Large intestine (tissue), 3 donors: ENCODE results near the gene ARMC2. TPM values are rescaled to one million over a fixed set of nuclear protein-coding genes. Genes with fewer than 3 reads are reported as not detected.
A peak's percentile ranks its signal among the peaks of the same experiment; 100 is the strongest.

Experiments used
- DNase-seq, 2 donors: peaks; one replicate each; pipeline versions ENCODE4 v3.0.0 to v3.0.0-alpha.2; 2013
- H3K27ac ChIP-seq: one replicate; pipeline ENCODE4 v1.5.1; 2013; ENCODE audit warnings: low read length
- H3K27me3 ChIP-seq: 2 replicates; pipeline ENCODE4 v1.6.1; 2013; ENCODE audit warnings: low read length; ENCODE audit not compliant: control insufficient read depth, insufficient read depth
- H3K36me3 ChIP-seq: 2 replicates; pipeline ENCODE4 v1.6.1; 2013; ENCODE audit warnings: low read length; ENCODE audit not compliant: control insufficient read depth, insufficient read depth
- H3K4me1 ChIP-seq: one replicate; pipeline ENCODE4 v1.6.1; 2013; ENCODE audit warnings: low read length; ENCODE audit not compliant: control insufficient read depth, insufficient read depth
- H3K4me3 ChIP-seq: one replicate; pipeline ENCODE4 v1.5.1; 2013; ENCODE audit warnings: low read length
- H3K9me3 ChIP-seq: one replicate; pipeline ENCODE4 v1.6.1; 2013; ENCODE audit warnings: mild to moderate bottlenecking, low read depth, low read length, moderate library complexity; ENCODE audit not compliant: control insufficient read depth
- WGBS: methylation state at CpG from one replicate; pipeline ENCODE4 v1.1.5; 2013; ENCODE audit warnings: low lambda C conversion rate; ENCODE audit not compliant: insufficient coverage; 5-methylcytosine and 5-hydroxymethylcytosine counted together
- polyA plus RNA-seq: library from polyadenylated mRNA; unstranded; fragments of 120-200 nt; gene quantifications from one replicate; pipeline ENCODE4 v1.2.1, GENCODE V29; 2013

ARMC2 gene
- polyA plus RNA-seq, 1 donor = 4.7 TPM

GRCh38 chr6:109002051-109002697 is 154.0 kb downstream of the ARMC2 start:
- Histone ChIP-seq H3K36me3 (peaks cover 17% of the 10 kb centered on the region), H3K27me3 (no peaks in the 10 kb centered on the region), H3K9me3 (no peaks in the 10 kb centered on the region), H3K4me1 (peaks cover 9% of the 10 kb centered on the region), H3K27ac (no peak overlapping the region), H3K4me3 (no peak overlapping the region)
- no CpG with 5 or more reads among the region's 3 CpGs for WGBS
- peak in 1 of 2 donors; percentile 38 for DNase-seq

- Histone ChIP-seq H3K27me3 (no peaks in the 10 kb centered on the region), H3K9me3 (no peaks in the 10 kb centered on the region), H3K27ac (no peak overlapping the region), H3K4me1 (peaks cover 9% of the 10 kb centered on the region), H3K36me3 (peaks cover 16% of the 10 kb centered on the region), H3K4me3 (no peak overlapping the region)
- DNase-seq = no peak
Measured at GRCh38 chr6:109002882-109003281, 154.7 kb downstream of the ARMC2 start.

GRCh38 chr6:109006818-109007217 is 158.6 kb downstream of the ARMC2 start:
- Histone ChIP-seq H3K27ac (no peak overlapping the region), H3K4me1 (peaks cover 12% of the 10 kb centered on the region), H3K27me3 (no peaks in the 10 kb centered on the region), H3K36me3 (no peaks in the 10 kb centered on the region), H3K9me3 (no peaks in the 10 kb centered on the region), H3K4me3 (peak overlapping the region; percentile 98)
- DNase-seq = peak in 1 of 2 donors; percentile 32
- no CpG with 5 or more reads among the region's 1 CpG for WGBS

- no peaks in the 10 kb centered on the region for H3K27me3 ChIP-seq
- DNase-seq = no peak
- H3K36me3 ChIP-seq = no peaks in the 10 kb centered on the region
- H3K4me1 ChIP-seq = peaks cover 6% of the 10 kb centered on the region
- no peaks in the 10 kb centered on the region for H3K9me3 ChIP-seq
- peak overlapping the region; percentile 98 for H3K4me3 ChIP-seq
- 60% methylated on average over 1 of the region's 3 CpGs for WGBS
- no peak overlapping the region for H3K27ac ChIP-seq
Measured at GRCh38 chr6:109007521-109007920, 159.3 kb downstream of the ARMC2 start.

GRCh38 chr6:109008054-109008453 is 159.8 kb downstream of the ARMC2 start:
- peak in 1 of 2 donors; percentile 27 for DNase-seq
- no peaks in the 10 kb centered on the region for H3K9me3 ChIP-seq
- no peaks in the 10 kb centered on the region for H3K36me3 ChIP-seq
- H3K27ac ChIP-seq = peak overlapping the region; percentile 96
- H3K4me1 ChIP-seq = peaks cover 6% of the 10 kb centered on the region
- 31% methylated on average over 3 of the region's 4 CpGs for WGBS
- H3K4me3 ChIP-seq = peak overlapping the region; percentile 98
- no peaks in the 10 kb centered on the region for H3K27me3 ChIP-seq

- WGBS = 0% methylated on average over 2 of the region's 24 CpGs
- Histone ChIP-seq H3K4me1 (peaks cover 4% of the 10 kb centered on the region), H3K27ac (peak overlapping the region; percentile 96), H3K4me3 (peak overlapping the region; percentile 98), H3K36me3 (no peaks in the 10 kb centered on the region), H3K27me3 (no peaks in the 10 kb centered on the region), H3K9me3 (no peaks in the 10 kb centered on the region)
- peak; percentile 21 to 77 for DNase-seq
Measured at GRCh38 chr6:109008537-109009235, 160.5 kb downstream of the ARMC2 start.

GRCh38 chr6:109009236-109009961 is 161.2 kb downstream of the ARMC2 start:
- DNase-seq = peak; percentile 94 to 97
- H3K36me3 ChIP-seq = no peaks in the 10 kb centered on the region
- peak overlapping the region; percentile 98 for H3K4me3 ChIP-seq
- H3K9me3 ChIP-seq = no peaks in the 10 kb centered on the region
- peaks cover 4% of the 10 kb centered on the region for H3K4me1 ChIP-seq
- WGBS = 0% methylated on average over 2 of the region's 80 CpGs
- H3K27me3 ChIP-seq = no peaks in the 10 kb centered on the region
- peak overlapping the region; percentile 98 for H3K27ac ChIP-seq

- DNase-seq = peak in 1 of 2 donors; percentile 59
- Histone ChIP-seq H3K4me1 (peaks cover 4% of the 10 kb centered on the region), H3K27ac (peak overlapping the region; percentile 98), H3K27me3 (no peaks in the 10 kb centered on the region), H3K9me3 (no peaks in the 10 kb centered on the region), H3K36me3 (no peaks in the 10 kb centered on the region), H3K4me3 (peak overlapping the region; percentile 73)
- WGBS = 0% methylated on average over 2 of the region's 10 CpGs
Measured at GRCh38 chr6:109009962-109010704, 161.9 kb downstream of the ARMC2 start.

GRCh38 chr6:109010705-109011102 is 162.5 kb downstream of the ARMC2 start:
- Histone ChIP-seq H3K9me3 (no peaks in the 10 kb centered on the region), H3K27me3 (no peaks in the 10 kb centered on the region), H3K27ac (peak overlapping the region; percentile 98), H3K36me3 (no peaks in the 10 kb centered on the region), H3K4me1 (peaks cover 4% of the 10 kb centered on the region), H3K4me3 (peak overlapping the region; percentile 73)
- DNase-seq = peak in 1 of 2 donors; percentile 58
- WGBS = 60% methylated on average over 1 of the region's 2 CpGs
